Fibroblast of villous mesenchyme (primary cell): Measurements from ENCODE around the gene STARD7. TPM values are rescaled to one million over a fixed set of nuclear protein-coding genes. Genes with fewer than 3 reads are reported as not detected.
"Not testable (repeated sequence)": the region's sequence is repeated elsewhere in the genome, so short reads cannot be mapped to it uniquely, and the experiment has no call there.

Source experiments
- DNase-seq: peaks from one replicate; pipeline ENCODE4 v3.0.0-alpha.2; 2010; ENCODE audit warnings: low read depth
- H3K4me3 ChIP-seq: 2 replicates; pipeline ENCODE4 v1.5.1; 2011; ENCODE audit warnings: low read depth, mild to moderate bottlenecking, low read length
- total RNA-seq: library from RNA; depleted of rRNA; stranded (reverse); fragments of >200 nt; gene quantifications from 2 replicates; pipeline ENCODE4 v1.2.3, GENCODE V29; 2012
- TF ChIP-seq, protein P1 (sequence below): IDR thresholded peaks from 2 replicates; pipeline ENCODE4 v1.5.1; 2012; ENCODE audit warnings: low read depth, mild to moderate bottlenecking, low read length; ENCODE audit not compliant: insufficient read depth

The STARD7 gene, protein sequence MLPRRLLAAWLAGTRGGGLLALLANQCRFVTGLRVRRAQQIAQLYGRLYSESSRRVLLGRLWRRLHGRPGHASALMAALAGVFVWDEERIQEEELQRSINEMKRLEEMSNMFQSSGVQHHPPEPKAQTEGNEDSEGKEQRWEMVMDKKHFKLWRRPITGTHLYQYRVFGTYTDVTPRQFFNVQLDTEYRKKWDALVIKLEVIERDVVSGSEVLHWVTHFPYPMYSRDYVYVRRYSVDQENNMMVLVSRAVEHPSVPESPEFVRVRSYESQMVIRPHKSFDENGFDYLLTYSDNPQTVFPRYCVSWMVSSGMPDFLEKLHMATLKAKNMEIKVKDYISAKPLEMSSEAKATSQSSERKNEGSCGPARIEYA
- total RNA-seq = 135 and 209 TPM in 2 replicates

DNA sequence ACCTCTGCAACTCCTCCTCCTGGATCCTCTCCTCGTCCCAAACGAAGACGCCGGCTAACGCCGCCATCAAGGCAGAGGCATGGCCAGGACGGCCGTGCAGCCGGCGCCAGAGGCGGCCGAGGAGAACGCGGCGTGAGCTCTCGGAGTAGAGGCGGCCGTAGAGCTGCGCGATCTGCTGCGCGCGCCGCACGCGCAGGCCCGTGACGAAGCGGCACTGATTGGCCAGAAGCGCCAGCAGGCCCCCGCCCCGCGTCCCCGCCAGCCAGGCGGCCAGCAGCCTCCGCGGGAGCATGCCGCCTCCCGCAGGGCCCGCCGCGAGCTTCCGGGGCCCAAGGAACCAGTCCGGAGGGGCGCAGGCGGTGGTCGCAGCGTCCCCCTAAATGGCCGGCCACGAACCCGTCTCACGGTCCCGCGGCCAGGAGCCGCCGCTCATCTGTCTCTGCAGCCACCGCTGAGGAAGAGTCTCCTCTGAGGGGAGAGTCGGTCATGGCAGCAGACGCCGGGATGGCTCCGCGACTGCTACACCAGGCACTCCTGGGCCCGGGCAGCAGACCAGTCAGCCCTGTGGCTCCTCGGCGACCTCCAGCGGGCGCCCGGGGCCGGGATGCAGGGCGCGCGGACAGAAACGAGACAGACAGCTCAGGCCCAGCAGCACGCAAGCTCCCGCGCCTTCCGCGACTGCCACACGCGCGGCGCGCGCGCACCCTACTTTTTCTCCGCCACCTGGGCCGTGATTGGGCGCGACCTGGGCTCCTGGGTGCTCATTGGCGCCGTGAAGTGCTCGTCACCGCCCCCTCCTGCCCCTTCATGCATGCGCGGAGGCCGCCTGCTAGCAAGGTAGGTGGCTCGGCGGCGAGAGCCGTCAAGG lies at the start of gene STARD7:
Gene STARD7, minus strand, starts transcription at position 685 of the 868 bp plus-strand sequence. Its CDS starts 393 bp downstream, at position 292.
- DNase-seq = peak; percentile 98
- TF ChIP-seq, protein P1, sequence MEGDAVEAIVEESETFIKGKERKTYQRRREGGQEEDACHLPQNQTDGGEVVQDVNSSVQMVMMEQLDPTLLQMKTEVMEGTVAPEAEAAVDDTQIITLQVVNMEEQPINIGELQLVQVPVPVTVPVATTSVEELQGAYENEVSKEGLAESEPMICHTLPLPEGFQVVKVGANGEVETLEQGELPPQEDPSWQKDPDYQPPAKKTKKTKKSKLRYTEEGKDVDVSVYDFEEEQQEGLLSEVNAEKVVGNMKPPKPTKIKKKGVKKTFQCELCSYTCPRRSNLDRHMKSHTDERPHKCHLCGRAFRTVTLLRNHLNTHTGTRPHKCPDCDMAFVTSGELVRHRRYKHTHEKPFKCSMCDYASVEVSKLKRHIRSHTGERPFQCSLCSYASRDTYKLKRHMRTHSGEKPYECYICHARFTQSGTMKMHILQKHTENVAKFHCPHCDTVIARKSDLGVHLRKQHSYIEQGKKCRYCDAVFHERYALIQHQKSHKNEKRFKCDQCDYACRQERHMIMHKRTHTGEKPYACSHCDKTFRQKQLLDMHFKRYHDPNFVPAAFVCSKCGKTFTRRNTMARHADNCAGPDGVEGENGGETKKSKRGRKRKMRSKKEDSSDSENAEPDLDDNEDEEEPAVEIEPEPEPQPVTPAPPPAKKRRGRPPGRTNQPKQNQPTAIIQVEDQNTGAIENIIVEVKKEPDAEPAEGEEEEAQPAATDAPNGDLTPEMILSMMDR = peak; percentile 4
- peak within 1 kb of the TSS; percentile 92 for H3K4me3 ChIP-seq

DNA sequence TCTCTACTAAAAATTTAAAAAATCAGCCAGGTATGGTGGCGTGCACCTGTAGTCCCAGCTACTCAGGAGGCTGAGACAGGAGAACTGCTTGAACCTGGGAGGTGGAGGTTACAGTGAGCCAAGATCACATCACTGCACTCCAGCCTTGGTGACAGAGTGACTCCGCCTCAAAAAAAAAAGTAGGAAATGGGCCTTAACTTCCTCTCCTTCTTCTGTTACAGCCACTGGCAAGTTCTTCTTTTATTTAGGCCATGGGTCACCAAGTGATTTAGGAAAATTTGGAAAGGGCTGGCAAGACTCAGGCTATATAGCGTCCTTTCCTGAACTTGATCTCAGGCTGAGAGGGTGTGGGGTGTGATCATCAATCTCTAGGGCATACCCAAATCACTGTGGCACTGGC lies 49.1 kb upstream of the STARD7 start:
- not testable (repeated sequence) for H3K4me3 ChIP-seq, DNase-seq

DNA sequence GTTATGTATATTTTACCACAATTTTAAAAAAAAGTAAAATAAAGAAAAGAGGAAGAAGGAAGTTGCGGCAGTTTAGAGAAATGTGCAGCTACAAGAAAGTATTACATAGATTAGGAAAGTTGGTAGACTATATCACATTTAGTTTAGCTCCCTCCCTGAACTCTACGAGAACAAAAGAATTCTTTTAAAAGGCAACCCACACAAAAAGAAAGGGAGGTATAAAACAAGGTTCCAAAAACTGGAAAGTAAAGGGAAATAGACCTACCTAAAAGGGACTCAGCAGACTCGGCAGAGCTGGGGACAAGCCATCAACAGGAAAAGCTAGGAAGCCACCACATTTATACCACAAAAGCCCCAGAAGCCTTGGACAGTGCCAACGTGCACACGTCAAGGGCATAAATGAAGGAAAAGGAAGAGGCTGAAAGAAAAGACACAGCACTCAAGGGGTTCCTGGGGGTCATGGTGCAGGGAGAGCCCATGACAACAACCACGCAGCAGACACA lies 48.0 kb upstream of the STARD7 start:
- no peak for DNase-seq
- TF ChIP-seq, protein P1 = no peak

DNA sequence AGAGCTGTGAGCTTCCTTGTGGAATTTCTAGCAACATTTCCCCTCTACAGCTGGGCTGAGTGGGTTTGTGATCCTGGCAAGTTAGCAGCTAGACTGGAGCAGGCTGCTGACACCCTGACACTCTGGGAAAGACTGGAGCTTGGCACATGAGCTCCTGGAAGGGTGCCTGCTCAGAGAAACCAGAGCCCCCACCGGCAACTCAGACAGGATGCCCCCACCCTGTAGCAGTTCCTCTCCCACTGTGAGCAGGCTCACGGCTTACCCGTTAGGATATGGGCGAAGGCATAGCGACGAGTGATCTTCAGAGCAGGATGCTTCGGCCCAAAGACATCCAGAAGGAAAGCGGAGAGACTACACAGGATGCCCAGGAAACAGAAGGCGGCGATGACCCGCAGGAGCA lies 45.9 kb upstream of the STARD7 start:
- DNase-seq = no peak
- TF ChIP-seq, protein P1 = no peak
- no peak overlapping the region for H3K4me3 ChIP-seq

More for the DNA sequence above, 48.0 kb upstream of the STARD7 start:
- H3K4me3 ChIP-seq = no peak overlapping the region

DNA sequence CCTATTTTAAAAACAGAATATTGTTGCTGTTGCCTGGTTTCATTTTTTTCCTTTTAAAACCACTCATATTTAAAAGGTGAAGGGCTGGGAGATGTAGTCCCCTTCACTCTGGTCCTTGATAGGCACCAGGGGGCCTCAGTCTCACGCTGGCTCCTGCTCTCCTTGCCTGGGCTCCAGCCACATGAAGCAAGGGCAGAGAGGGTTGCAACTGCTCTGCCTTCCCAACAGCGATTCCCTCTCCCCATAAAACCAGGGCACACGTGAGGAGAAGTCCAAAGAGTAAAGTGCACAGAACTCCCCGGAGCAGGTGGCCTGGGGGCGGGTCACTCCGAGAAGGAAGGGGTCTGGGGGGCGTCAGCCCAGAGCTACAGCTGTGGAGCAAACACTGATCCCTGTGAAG lies 44.4 kb upstream of the STARD7 start:
- no peak for DNase-seq
- TF ChIP-seq, protein P1 = no peak
- H3K4me3 ChIP-seq = no peak overlapping the region

DNA sequence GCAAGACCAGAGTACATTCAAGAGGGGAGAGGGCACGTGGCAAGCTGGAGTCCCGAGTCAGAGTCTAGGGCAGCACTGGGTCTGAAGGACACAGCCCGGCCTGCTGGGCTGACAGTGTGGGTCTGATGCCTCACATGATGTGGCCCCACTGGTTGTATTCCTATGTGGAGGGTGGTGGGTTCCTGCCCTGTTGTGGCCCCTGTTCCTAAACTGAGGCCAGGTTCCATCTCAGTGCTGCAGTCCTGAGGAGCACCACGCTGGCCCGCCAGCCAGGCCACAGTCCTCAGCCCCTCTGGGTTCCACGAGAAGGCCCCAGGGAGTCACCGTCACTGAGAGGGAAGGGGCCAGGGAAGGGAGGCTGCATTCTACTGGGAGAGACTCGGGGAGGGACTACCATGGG lies 43.9 kb upstream of the STARD7 start:
- TF ChIP-seq, protein P1 = no peak
- no peak for DNase-seq
- H3K4me3 ChIP-seq = no peak overlapping the region
